ENCODE measurements around the gene PDE4D.
"Not testable (repeated sequence)": the region's sequence is repeated elsewhere in the genome, so short reads cannot be mapped to it uniquely, and the experiment has no call there.

Gene PDE4D

GRCh38 chr5:59615272-59615671 lies 278.3 kb downstream of the PDE4D start:
- no peak for DNase-seq

- DNase-seq = no peak
Measured at GRCh38 chr5:59609501-59610265, 283.8 kb downstream of the PDE4D start.

- DNase-seq = no peak
Measured at GRCh38 chr5:59608745-59609144, 284.8 kb downstream of the PDE4D start.

- DNase-seq = peak in 1 of 51 donors; percentile 41
Measured at GRCh38 chr5:59607138-59607765, 286.3 kb downstream of the PDE4D start.

GRCh38 chr5:59605915-59606314 lies 287.6 kb downstream of the PDE4D start:
- no peak for DNase-seq

GRCh38 chr5:59604111-59604510 lies 289.4 kb downstream of the PDE4D start:
- no peak for DNase-seq

- DNase-seq = peak in 1 of 51 donors; percentile 15
Measured at GRCh38 chr5:59600998-59601397, 292.5 kb downstream of the PDE4D start.

GRCh38 chr5:59600153-59600552 lies 293.4 kb downstream of the PDE4D start:
- DNase-seq = no peak

GRCh38 chr5:59599729-59600128 lies 293.8 kb downstream of the PDE4D start:
- peak in 2 of 51 donors; percentile 23 to 44 for DNase-seq

- no peak for DNase-seq
Measured at GRCh38 chr5:59598547-59598874, 295.0 kb downstream of the PDE4D start.

- no peak for DNase-seq
Measured at GRCh38 chr5:59597690-59598546, 295.6 kb downstream of the PDE4D start.

- DNase-seq = no peak
Measured at GRCh38 chr5:59596586-59597350, 296.8 kb downstream of the PDE4D start.

- DNase-seq = not testable (repeated sequence)
Measured at GRCh38 chr5:59594118-59594517, 299.4 kb downstream of the PDE4D start.

GRCh38 chr5:59593439-59594007 lies 300.0 kb downstream of the PDE4D start:
- no peak for DNase-seq

- no peak for DNase-seq
Measured at GRCh38 chr5:59592101-59592500, 301.4 kb downstream of the PDE4D start.

- no peak for DNase-seq
Measured at GRCh38 chr5:59591162-59591561, 302.4 kb downstream of the PDE4D start.

- no peak for DNase-seq
Measured at GRCh38 chr5:59588922-59589321, 304.6 kb downstream of the PDE4D start.

GRCh38 chr5:59587489-59588337 lies 305.8 kb downstream of the PDE4D start:
- peak in 50 of 51 donors; percentile 21 to 94 (median 77) for DNase-seq

- peak in 2 of 51 donors; percentile 31 to 76 for DNase-seq
Measured at GRCh38 chr5:59586841-59587240, 306.7 kb downstream of the PDE4D start.

Measured in hypothalamus (tissue), 51 donors.